Epidermal melanocyte (primary cell): ENCODE measurements around the gene PRAMEF1.
"Not testable (repeated sequence)": the region's sequence is repeated elsewhere in the genome, so short reads cannot be mapped to it uniquely, and the experiment has no call there.

Experiments
- DNase-seq: peaks from one replicate; pipeline ENCODE4 v3.0.0; 2011; ENCODE audit warnings: low spot score; ENCODE audit not compliant: insufficient read length

The PRAMEF1 gene

GRCh38 chr1:12775443-12775842 lies 15.8 kb upstream of the PRAMEF1 start:
- no peak for DNase-seq

DNA sequence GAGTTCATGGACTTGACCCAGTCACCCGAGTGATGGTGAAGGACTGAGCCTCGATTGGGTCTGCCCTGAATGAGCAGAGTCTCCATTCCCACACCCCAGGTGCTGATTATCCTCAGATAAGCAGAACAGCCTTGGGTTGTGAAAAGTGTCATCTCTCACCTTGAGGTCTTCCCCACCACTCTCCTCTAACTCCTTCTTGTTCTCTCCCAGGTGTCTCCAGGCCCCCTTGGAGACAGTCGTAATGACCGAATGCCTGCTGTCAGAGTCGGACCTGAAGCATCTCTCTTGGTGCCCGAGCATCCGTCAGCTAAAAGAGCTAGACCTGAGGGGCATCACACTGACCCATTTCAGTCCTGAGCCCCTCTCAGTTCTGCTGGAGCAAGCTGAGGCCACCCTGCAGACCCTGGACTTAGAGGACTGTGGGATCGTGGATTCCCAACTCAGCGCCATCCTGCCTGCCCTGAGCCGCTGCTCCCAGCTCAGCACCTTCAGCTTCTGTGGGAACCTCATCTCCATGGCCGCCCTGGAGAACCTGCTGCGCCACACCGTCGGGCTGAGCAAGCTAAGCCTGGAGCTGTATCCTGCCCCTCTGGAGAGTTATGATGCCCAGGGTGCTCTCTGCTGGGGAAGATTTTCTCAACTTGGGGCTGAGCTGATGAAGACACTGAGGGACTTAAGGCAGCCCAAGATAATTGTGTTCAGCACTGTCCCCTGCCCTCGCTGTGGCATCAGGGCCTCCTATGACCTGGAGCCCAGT lies 14.2 kb upstream of the PRAMEF1 start:
- DNase-seq, result no peak

GRCh38 chr1:12778061-12778460 lies 13.1 kb upstream of the PRAMEF1 start:
- DNase-seq, result no peak

GRCh38 chr1:12778907-12779306 lies 12.3 kb upstream of the PRAMEF1 start:
- DNase-seq, result no peak

DNA sequence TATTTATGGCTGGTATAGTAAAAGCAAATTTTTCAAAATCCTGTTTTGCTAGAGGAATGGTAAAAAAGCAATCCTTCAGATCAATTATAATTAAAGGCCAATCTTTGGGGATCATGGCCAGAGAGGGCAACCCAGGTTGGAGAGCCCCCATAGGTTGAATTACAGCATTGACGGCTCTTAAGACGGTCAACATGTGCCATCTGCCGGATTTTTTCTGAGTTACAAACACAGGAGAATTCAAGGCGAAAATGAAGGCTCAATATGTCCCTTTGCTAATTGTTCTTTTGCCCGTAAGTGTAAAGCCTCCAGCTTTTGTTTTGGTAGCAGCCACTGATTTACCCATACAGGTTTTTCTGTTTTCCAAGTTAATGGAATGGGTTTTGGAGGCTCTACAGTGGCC lies 9.7 kb upstream of the PRAMEF1 start:
- not testable (repeated sequence) for DNase-seq

- not testable (repeated sequence) for DNase-seq
Measured at GRCh38 chr1:12783783-12784182, 7.4 kb upstream of the PRAMEF1 start.

GRCh38 chr1:12784729-12785128 lies 6.5 kb upstream of the PRAMEF1 start:
- DNase-seq, result not testable (repeated sequence)

DNA sequence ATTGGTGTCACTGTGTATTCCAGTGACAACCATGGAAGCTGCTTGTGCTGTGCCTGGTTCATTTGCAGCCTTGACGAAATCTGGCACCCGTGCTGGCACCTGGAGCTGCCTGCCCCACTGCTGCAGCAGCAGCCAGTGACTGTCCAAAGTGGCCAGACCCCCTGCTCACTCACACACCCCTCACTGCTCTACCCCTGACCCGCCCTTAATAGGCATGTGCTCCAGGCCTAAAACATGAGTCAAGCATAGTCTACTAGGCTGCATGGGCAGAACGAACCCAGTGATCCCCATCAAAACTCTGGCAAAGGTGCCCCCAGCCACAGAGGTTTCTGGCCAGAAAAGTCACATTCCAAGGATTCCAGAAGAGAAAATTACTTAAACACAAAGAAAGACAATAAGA lies 7.7 kb downstream of the PRAMEF1 start:
- no peak for DNase-seq

GRCh38 chr1:12799730-12800129 lies 8.5 kb downstream of the PRAMEF1 start:
- DNase-seq, result no peak

GRCh38 chr1:12809933-12810332 lies 18.7 kb downstream of the PRAMEF1 start:
- no peak for DNase-seq

DNA sequence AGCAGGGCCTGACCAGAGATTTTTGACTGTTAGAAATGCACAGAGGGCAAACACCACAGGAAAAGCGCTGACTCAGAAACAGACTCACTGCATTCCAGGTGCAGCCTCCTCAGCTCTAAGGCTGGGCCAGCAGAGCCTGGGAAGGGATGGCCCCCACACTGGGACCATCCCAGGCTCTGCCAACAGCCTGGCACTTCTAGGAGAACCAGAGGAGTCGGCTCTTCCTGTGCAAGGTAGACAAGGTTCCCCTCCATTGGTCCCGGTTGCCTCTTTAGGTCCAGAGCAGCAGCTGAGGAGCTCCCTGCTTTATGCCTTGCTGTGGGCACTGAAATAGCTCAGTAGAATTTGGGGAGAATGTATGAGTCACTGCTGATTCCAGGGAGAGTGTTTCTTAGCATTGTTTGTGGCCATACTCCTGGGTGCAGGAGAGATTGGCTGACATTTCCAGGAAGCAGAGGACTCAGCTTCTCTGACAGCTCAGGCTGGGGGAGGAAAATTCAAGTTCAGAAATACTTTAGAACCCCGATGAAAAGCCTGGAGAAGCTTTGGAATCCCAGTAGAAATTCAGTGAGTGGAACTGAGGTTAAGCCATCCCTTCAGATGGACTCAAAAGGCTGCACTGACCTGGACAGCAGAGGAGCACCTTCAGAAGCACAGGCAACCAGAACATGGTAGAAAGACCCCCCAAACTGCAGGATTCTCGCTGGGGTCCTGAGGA lies 19.7 kb downstream of the PRAMEF1 start:
- no peak for DNase-seq

DNA sequence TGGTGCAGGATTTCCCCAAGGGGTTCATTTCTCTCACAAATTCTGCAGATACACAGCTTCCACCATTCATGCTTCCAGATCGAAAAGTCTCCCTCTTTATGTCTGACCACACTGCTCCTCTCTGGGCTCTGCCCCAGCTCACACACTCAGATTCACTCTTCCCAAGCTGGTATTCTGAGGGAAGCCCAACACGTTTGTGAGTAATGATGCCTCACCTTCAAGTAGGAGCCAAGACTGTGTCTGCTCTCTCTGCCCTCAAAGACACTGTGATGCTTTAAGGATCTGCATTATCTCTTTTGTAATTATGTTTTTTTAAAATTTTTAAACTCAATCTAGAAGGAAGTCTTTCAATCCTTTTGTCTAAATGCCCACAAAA lies 20.2 kb downstream of the PRAMEF1 start:
- no peak for DNase-seq

DNA sequence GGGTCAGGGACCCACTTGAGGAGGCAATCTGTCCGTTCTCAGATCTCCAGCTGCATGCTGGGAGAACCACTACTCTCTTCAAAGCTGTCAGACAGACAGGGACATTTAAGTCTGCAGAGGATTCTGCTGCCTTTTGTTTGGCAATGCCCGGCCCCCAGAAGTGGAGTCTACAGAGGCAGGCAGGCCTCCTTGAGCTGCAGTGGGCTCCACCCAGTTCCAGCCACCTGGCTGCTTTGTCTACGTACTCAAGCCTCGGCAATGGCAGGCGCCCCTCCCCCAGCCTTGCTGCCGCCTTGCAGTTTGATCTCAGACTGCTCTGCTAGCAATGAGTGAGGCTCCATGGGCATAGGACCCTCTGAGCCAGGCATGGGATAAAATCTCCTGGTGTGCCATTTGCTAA lies 27.9 kb downstream of the PRAMEF1 start:
- not testable (repeated sequence) for DNase-seq

DNA sequence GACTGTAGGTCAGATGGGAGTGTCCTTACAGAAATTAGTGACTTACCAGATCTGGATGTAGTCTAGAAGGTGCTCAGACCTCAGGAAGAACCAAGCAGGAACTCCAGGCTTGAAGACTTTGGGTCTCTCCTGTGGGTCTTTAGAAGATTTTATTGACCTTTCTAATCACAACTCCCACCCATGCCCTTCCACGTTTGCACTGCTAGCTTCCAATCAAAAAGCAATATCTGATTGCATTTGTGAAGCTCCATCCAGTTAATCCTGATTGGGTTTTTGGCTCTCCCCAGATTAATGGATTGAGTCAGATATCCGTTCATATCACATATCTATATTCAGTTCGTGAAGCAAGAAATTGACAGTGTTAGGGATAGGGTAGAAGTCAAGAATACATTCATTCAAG lies 40.1 kb downstream of the PRAMEF1 start, which contains the start of gene PRAMEF11:
Gene PRAMEF11, minus strand, starts transcription at position 101 of the 400 bp plus-strand sequence. CDS start 2,621 bp downstream, outside the sequence.
- DNase-seq, result not testable (repeated sequence)

- DNase-seq, result not testable (repeated sequence)
Measured at GRCh38 chr1:12833251-12833650, 42.1 kb downstream of the PRAMEF1 start.
